Right lobe of liver (tissue), 4 donors: ENCODE measurements around the gene DNASE1L3.

ENCODE experiments used
- CTCF ChIP-seq, 4 donors: fragments of 200-600 bp in 3 of 4; fragments of 450-650 bp in 1 of 4; IDR thresholded peaks; one replicate each; pipeline versions ENCODE4 v1.5.1 to v1.8.0; 2016 to 2022; ENCODE audit warnings: antibody characterized with exemption in 4 of 4, mild to moderate bottlenecking in 2 of 4
- POLR2A ChIP-seq: fragments of 450-650 bp; IDR thresholded peaks from one replicate; pipeline ENCODE4 v1.6.1; 2017; ENCODE audit warnings: antibody characterized with exemption, mild to moderate bottlenecking
- donor health status: DM: no; HTN: no; CAD: no.
- donor health status: DM: no; HTN: no; CAD: no.
- donor health status: DM: no; HTN: yes; CAD: no.

DNA sequence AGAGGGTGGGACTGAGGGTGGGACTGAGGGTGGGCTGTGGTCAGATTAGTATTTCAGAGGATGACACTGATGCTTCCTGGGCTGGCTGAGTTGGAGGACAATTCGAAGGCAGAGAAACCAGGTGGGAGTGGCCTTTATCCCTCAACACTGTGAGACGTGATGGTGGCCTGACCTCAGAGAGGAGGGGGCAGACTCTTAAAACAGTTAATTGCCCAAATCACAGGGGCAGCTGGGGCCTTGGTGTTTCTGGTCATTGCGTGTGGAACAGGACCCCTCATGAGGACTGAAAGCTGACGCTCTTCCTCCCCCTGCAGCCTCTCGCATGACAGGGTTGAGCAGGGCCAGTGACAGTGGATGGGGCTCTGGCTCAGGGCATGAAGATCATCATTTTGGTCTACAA, 18.7 kb downstream of the DNASE1L3 start:
- TF ChIP-seq POLR2A, result no peak
- no peak for TF ChIP-seq CTCF (IDR thresholded peaks at IDR 0.05)
